Measurements from ENCODE around the gene MARCKS. TPM values are rescaled to one million over a fixed set of nuclear protein-coding genes. Genes with fewer than 3 reads are reported as not detected.
"Not testable (repeated sequence)": the region's sequence is repeated elsewhere in the genome, so short reads cannot be mapped to it uniquely, and the experiment has no call there.

MARCKS gene
- total RNA-seq, 1 donor from 2014 or later: 199 TPM

- intact Hi-C loops (cut with DNase I): no loop called here
- no peak for ATAC-seq
- DNase-seq (ENCODE audit: low spot score): no peak
Observed at GRCh38 chr6:113876695-113877094, 19.6 kb downstream of the MARCKS start.

- intact Hi-C loops (cut with DNase I): no loop called here
- ATAC-seq: peak; percentile 99
- no peak for DNase-seq (ENCODE audit: low spot score)
Observed at GRCh38 chr6:113879186-113880096, 22.3 kb downstream of the MARCKS start.

GRCh38 chr6:113881478-113881980 lies 24.4 kb downstream of the MARCKS start:
- intact Hi-C loops (cut with DNase I): no loop called here
- ATAC-seq: no peak

GRCh38 chr6:113882336-113883022 lies 25.3 kb downstream of the MARCKS start:
- DNase-seq (ENCODE audit: low spot score) (no peak), ATAC-seq (no peak)
- intact Hi-C loops (cut with DNase I): no loop called here

More at GRCh38 chr6:113881478-113881980, 24.4 kb downstream of the MARCKS start:
- no peak for DNase-seq (ENCODE audit: low spot score)

- intact Hi-C loops (cut with DNase I): no loop called here
Observed at GRCh38 chr6:113884011-113884410, 26.9 kb downstream of the MARCKS start.

GRCh38 chr6:113886512-113886911 lies 29.4 kb downstream of the MARCKS start:
- intact Hi-C loops (cut with DNase I): no loop called here
- ATAC-seq (no peak), DNase-seq (ENCODE audit: low spot score) (no peak)

More at GRCh38 chr6:113884011-113884410, 26.9 kb downstream of the MARCKS start:
- ATAC-seq: no peak
- no peak for DNase-seq (ENCODE audit: low spot score)

GRCh38 chr6:113888493-113888892 lies 31.3 kb downstream of the MARCKS start:
- DNase-seq (ENCODE audit: low spot score) (no peak), ATAC-seq (no peak)
- intact Hi-C loops (cut with DNase I): no loop called here

- no peak for DNase-seq (ENCODE audit: low spot score)
- intact Hi-C loops (cut with DNase I): no loop called here
- no peak for ATAC-seq
Observed at GRCh38 chr6:113888956-113889630, 31.9 kb downstream of the MARCKS start.

- intact Hi-C loops (cut with DNase I): no loop called here
- ATAC-seq (no peak), DNase-seq (ENCODE audit: low spot score) (no peak)
Observed at GRCh38 chr6:113893451-113893850, 36.3 kb downstream of the MARCKS start.

GRCh38 chr6:113893866-113894265 lies 36.7 kb downstream of the MARCKS start:
- intact Hi-C loops (cut with DNase I): no loop called here
- ATAC-seq (no peak), DNase-seq (ENCODE audit: low spot score) (no peak)

GRCh38 chr6:113894712-113895674 lies 37.8 kb downstream of the MARCKS start:
- DNase-seq (ENCODE audit: low spot score): no peak
- ATAC-seq: no peak
- intact Hi-C loops (cut with DNase I): no loop called here

GRCh38 chr6:113901482-113901881 lies 44.3 kb downstream of the MARCKS start:
- intact Hi-C loops (cut with DNase I): no loop called here
- DNase-seq (ENCODE audit: low spot score) (no peak), ATAC-seq (no peak)

GRCh38 chr6:113903666-113904330 lies 46.7 kb downstream of the MARCKS start:
- DNase-seq (ENCODE audit: low spot score): no peak
- ATAC-seq: peak; percentile 90
- intact Hi-C loops (cut with DNase I): no loop called here

- no peak for ATAC-seq
- DNase-seq (ENCODE audit: low spot score): no peak
- intact Hi-C loops (cut with DNase I): no loop called here
Observed at GRCh38 chr6:113907102-113907815, 50.1 kb downstream of the MARCKS start.

- intact Hi-C loops (cut with DNase I): no loop called here
- DNase-seq (ENCODE audit: low spot score): no peak
- ATAC-seq: no peak
Observed at GRCh38 chr6:113908801-113909200, 51.7 kb downstream of the MARCKS start.

GRCh38 chr6:113909224-113909856 lies 52.2 kb downstream of the MARCKS start:
- DNase-seq (ENCODE audit: low spot score) (no peak), ATAC-seq (peak; percentile 59)
- intact Hi-C loops (cut with DNase I): no loop called here

GRCh38 chr6:113910285-113910684 lies 53.1 kb downstream of the MARCKS start:
- DNase-seq (ENCODE audit: low spot score); intact Hi-C loops (cut with DNase I); ATAC-seq: not testable (repeated sequence)
